Liver (tissue), 9 donors: ENCODE measurements around the gene CXCR4. TPM values are rescaled to one million over a fixed set of nuclear protein-coding genes. Genes with fewer than 3 reads are reported as not detected.

ENCODE experiments used
- DNase-seq: peaks from one replicate; pipeline ENCODE4 v3.0.0-alpha.2; 2017; ENCODE audit warnings: low spot score
- H3K27ac ChIP-seq, 2 donors: one replicate each; pipeline ENCODE4 v1.7.0; 2013; ENCODE audit warnings: inconsistent platforms in 2 of 2, low read length in 2 of 2, control low read depth in 1 of 2, low read depth in 1 of 2, mild to moderate bottlenecking in 1 of 2
- H3K27me3 ChIP-seq, 4 donors: one replicate each; pipeline versions ENCODE4 v1.6.1 to v1.7.0; 2013; ENCODE audit warnings: low read length in 3 of 4, inconsistent platforms in 1 of 4, mild to moderate bottlenecking in 1 of 4, moderate library complexity in 1 of 4; ENCODE audit not compliant: control insufficient read depth in 4 of 4, insufficient read depth in 4 of 4
- H3K36me3 ChIP-seq, 4 donors: one replicate each; pipeline versions ENCODE4 v1.6.1 to v1.7.0; 2013; ENCODE audit warnings: low read length in 3 of 4, mild to moderate bottlenecking in 3 of 4, low read depth in 1 of 4, moderate library complexity in 1 of 4; ENCODE audit not compliant: control insufficient read depth in 4 of 4, insufficient read depth in 3 of 4
- H3K4me1 ChIP-seq, 4 donors: one replicate each; pipeline versions ENCODE4 v1.6.1 to v1.7.0; 2013; ENCODE audit warnings: low read length in 3 of 4, mild to moderate bottlenecking in 3 of 4, moderate library complexity in 1 of 4; ENCODE audit not compliant: control insufficient read depth in 4 of 4, insufficient read depth in 4 of 4
- H3K4me3 ChIP-seq, 3 donors: one replicate each; pipeline versions ENCODE4 v1.6.1 to v1.7.0; 2013; ENCODE audit warnings: low read length in 3 of 3, control low read depth in 1 of 3, low read depth in 1 of 3, mild to moderate bottlenecking in 1 of 3
- H3K9ac ChIP-seq, 2 donors: one replicate each; pipeline ENCODE4 v1.7.0; 2013; ENCODE audit warnings: low read length in 2 of 2, mild to moderate bottlenecking in 2 of 2, moderate library complexity in 2 of 2, control low read depth in 1 of 2, low read depth in 1 of 2
- H3K9me3 ChIP-seq, 4 donors: one replicate each; pipeline versions ENCODE4 v1.6.1 to v1.7.0; 2013; ENCODE audit warnings: low read length in 3 of 4; ENCODE audit not compliant: control insufficient read depth in 4 of 4
- EGR1 ChIP-seq, 2 donors: IDR thresholded peaks; 2 replicates each; pipeline ENCODE4 v1.6.1; 2016 to 2018; ENCODE audit warnings: antibody characterized with exemption in 2 of 2, low read depth in 2 of 2
- FOXA1 ChIP-seq: IDR thresholded peaks from 2 replicates; pipeline ENCODE4 v1.6.1; 2016; ENCODE audit warnings: antibody characterized with exemption
- GABPA ChIP-seq, 2 donors: IDR thresholded peaks in 1 of 2; conservative IDR thresholded peaks in 1 of 2; 2 replicates each; pipeline ENCODE4 v1.6.1; 2016; ENCODE audit warnings: antibody characterized with exemption in 2 of 2, mild to moderate bottlenecking in 1 of 2, moderate library complexity in 1 of 2
- HNF4G ChIP-seq: IDR thresholded peaks from 2 replicates; pipeline ENCODE4 v1.6.1; 2016; ENCODE audit warnings: antibody characterized with exemption
- JUND ChIP-seq, 2 donors: IDR thresholded peaks; 2 replicates each; pipeline ENCODE4 v1.6.1; 2016; ENCODE audit warnings: antibody characterized with exemption in 2 of 2
- NR2F2 ChIP-seq: IDR thresholded peaks from 2 replicates; pipeline ENCODE4 v1.6.1; 2016; ENCODE audit warnings: antibody characterized with exemption
- RAD21 ChIP-seq, 2 donors: IDR thresholded peaks; 2 replicates each; pipeline ENCODE4 v1.6.1; 2016; ENCODE audit warnings: antibody characterized with exemption in 2 of 2, mild to moderate bottlenecking in 2 of 2
- RXRA ChIP-seq, 2 donors: IDR thresholded peaks; 2 replicates each; pipeline ENCODE4 v1.6.1; 2017 to 2018; ENCODE audit warnings: antibody characterized with exemption in 2 of 2, mild to moderate bottlenecking in 1 of 2
- SP1 ChIP-seq: IDR thresholded peaks from 2 replicates; pipeline ENCODE4 v1.6.1; 2018; ENCODE audit warnings: antibody characterized with exemption, mild to moderate bottlenecking
- TAF1 ChIP-seq: conservative IDR thresholded peaks from 2 replicates; pipeline ENCODE4 v1.6.1; 2016; ENCODE audit warnings: antibody characterized with exemption, mild to moderate bottlenecking
- YY1 ChIP-seq: IDR thresholded peaks from 2 replicates; pipeline ENCODE4 v1.6.1; 2016; ENCODE audit warnings: antibody characterized with exemption, mild to moderate bottlenecking
- WGBS: extraction: QIAGEN DNeasy Blood & Tissue Kit; methylation state at CpG from one replicate; pipeline ENCODE4 v1.1.7; 2013; 5-methylcytosine and 5-hydroxymethylcytosine counted together
- polyA plus RNA-seq, 2 donors: library from polyadenylated mRNA; stranded (reverse) in 1 of 2; unstranded in 1 of 2; fragments of 200-250 nt in 1 of 2; fragments of >200 nt in 1 of 2; fragmentation: Nextera tagmentation in 1 of 2; extraction: Ambion mirVana in 1 of 2; gene quantifications; one replicate each; pipeline versions ENCODE4 v1.2.1 to v1.2.3, GENCODE V29; 2013 to 2015
- total RNA-seq, 2 donors: library from RNA; depleted of rRNA; stranded (reverse); fragments of >200 nt; gene quantifications; one replicate each; pipeline ENCODE4 v1.2.3, GENCODE V29; 2014
- TF ChIP-seq, protein P1 (sequence below): IDR thresholded peaks from 2 replicates; pipeline ENCODE4 v1.6.1; 2016; ENCODE audit warnings: antibody characterized with exemption
- TF ChIP-seq, protein P2 (sequence below): IDR thresholded peaks from 2 replicates; pipeline ENCODE4 v1.6.1; 2016; ENCODE audit warnings: antibody characterized with exemption, mild to moderate bottlenecking
- TF ChIP-seq, protein P3 (sequence below): IDR thresholded peaks from 2 replicates; pipeline ENCODE4 v1.6.1; 2016; ENCODE audit warnings: antibody characterized with exemption
- TF ChIP-seq, protein P4 (sequence below): fragments of 150-350 bp; IDR thresholded peaks from 2 replicates; pipeline ENCODE4 v1.5.1; 2017; ENCODE audit warnings: improper control_type of control experiment, low read depth, low read length; ENCODE audit not compliant: missing input control
- TF ChIP-seq, protein P5 (sequence below): IDR thresholded peaks from 2 replicates; pipeline ENCODE4 v1.6.1; 2016; ENCODE audit warnings: antibody characterized with exemption
- donor health status: healthy.
- donor health status: healthy.
- donor health status: healthy.
- donor health status: healthy.
- donor health status: healthy.

Gene CXCR4
- total and polyA plus RNA-seq, 4 donors: 5.0 to 9.0 (median 6.1) TPM

DNA sequence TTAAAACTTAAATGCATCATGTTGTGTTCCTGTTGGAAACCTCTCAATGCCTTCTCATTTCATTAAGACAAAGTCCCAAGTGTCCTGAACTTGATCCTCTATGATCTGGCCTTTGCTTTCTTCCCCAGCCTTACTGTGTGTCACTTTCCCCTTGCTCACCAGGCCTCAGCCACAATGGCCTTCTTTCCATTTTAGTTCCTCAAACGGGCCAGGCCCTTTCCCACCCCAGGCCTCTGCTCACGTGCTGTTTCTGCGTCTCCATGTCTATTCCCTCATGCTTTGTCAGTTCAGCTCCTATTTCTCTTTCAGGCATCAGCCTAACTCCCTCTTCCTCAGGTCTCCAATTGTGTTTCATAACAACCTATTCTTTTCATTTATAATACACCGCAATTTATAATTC is 19.5 kb downstream of the CXCR4 start (continued):
- TF ChIP-seq, protein P1, sequence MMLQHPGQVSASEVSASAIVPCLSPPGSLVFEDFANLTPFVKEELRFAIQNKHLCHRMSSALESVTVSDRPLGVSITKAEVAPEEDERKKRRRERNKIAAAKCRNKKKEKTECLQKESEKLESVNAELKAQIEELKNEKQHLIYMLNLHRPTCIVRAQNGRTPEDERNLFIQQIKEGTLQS: no peak
- no peak for TF ChIP-seq SP1

DNA sequence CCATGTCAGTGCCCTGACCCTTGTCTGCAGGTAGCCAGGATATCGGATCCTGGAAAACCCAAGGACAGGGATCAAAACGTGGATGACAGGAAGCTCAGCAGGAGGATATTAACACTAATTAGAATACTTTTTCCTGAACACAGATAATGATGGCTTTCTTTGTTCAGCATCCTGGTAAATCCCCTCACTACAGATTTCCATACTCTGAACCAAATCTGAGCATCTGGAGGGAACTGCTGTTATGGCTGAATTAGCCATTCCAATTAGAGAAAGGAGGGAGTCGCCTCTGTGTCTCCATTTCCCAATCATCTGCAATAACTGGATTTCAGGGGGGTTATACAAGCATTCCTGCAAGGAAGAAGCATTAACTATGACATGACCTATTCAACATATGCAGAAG is 24.4 kb downstream of the CXCR4 start:
- Histone ChIP-seq H3K27ac (no peak overlapping the region), H3K27me3 (peaks cover 0 to 6% (median 0%) of the 10 kb centered on the region in 4 donors), H3K9me3 (no peaks in the 10 kb centered on the region), H3K4me3 (no peak overlapping the region), H3K36me3 (no peaks in the 10 kb centered on the region), H3K4me1 (no peaks in the 10 kb centered on the region), H3K9ac (no peak overlapping the region)
- 32% methylated on average over 3 of the region's 3 CpGs for WGBS
- TF ChIP-seq HNF4G (no peak), TAF1 (no peak), JUND (IDR thresholded peaks at IDR 0.05) (no peak), GABPA (IDR thresholded peaks at IDR 0.05 in 1 of 2, conservative IDR thresholded peaks at IDR 0.05 in 1 of 2) (no peak), YY1 (no peak), FOXA1 (no peak)
- TF ChIP-seq, protein P2, sequence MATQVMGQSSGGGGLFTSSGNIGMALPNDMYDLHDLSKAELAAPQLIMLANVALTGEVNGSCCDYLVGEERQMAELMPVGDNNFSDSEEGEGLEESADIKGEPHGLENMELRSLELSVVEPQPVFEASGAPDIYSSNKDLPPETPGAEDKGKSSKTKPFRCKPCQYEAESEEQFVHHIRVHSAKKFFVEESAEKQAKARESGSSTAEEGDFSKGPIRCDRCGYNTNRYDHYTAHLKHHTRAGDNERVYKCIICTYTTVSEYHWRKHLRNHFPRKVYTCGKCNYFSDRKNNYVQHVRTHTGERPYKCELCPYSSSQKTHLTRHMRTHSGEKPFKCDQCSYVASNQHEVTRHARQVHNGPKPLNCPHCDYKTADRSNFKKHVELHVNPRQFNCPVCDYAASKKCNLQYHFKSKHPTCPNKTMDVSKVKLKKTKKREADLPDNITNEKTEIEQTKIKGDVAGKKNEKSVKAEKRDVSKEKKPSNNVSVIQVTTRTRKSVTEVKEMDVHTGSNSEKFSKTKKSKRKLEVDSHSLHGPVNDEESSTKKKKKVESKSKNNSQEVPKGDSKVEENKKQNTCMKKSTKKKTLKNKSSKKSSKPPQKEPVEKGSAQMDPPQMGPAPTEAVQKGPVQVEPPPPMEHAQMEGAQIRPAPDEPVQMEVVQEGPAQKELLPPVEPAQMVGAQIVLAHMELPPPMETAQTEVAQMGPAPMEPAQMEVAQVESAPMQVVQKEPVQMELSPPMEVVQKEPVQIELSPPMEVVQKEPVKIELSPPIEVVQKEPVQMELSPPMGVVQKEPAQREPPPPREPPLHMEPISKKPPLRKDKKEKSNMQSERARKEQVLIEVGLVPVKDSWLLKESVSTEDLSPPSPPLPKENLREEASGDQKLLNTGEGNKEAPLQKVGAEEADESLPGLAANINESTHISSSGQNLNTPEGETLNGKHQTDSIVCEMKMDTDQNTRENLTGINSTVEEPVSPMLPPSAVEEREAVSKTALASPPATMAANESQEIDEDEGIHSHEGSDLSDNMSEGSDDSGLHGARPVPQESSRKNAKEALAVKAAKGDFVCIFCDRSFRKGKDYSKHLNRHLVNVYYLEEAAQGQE: no peak
- TF ChIP-seq, protein P3, sequence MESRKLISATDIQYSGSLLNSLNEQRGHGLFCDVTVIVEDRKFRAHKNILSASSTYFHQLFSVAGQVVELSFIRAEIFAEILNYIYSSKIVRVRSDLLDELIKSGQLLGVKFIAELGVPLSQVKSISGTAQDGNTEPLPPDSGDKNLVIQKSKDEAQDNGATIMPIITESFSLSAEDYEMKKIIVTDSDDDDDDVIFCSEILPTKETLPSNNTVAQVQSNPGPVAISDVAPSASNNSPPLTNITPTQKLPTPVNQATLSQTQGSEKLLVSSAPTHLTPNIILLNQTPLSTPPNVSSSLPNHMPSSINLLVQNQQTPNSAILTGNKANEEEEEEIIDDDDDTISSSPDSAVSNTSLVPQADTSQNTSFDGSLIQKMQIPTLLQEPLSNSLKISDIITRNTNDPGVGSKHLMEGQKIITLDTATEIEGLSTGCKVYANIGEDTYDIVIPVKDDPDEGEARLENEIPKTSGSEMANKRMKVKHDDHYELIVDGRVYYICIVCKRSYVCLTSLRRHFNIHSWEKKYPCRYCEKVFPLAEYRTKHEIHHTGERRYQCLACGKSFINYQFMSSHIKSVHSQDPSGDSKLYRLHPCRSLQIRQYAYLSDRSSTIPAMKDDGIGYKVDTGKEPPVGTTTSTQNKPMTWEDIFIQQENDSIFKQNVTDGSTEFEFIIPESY: no peak
- DNase-seq: no peak

DNA sequence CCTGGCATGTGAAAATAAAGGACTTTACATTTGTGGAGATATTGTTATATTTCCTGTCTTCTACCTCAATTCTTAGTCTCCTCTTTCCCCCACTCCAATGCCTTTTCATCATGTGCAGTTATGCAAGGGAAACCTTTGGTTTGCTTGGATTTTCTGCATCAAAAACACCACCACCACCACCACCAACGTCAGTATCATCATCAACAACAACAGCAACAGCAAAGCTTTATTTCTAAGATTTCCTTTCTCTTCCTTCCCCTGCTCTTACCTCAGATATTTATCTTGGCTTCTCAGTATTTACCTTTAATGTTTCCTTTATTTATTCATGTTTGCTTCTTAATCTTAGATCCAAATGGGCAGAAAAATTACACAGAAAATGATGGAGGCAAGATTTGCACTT is 26.1 kb downstream of the CXCR4 start:
- no peaks in the 10 kb centered on the region for H3K9me3 ChIP-seq
- H3K27me3 ChIP-seq: peaks cover 0 to 6% (median 0%) of the 10 kb centered on the region in 4 donors
- H3K36me3 ChIP-seq: no peaks in the 10 kb centered on the region
- no peaks in the 10 kb centered on the region for H3K4me1 ChIP-seq
- no peak for DNase-seq
- WGBS: 32% methylated on average over 1 of the region's 1 CpG
- H3K27ac ChIP-seq: no peak overlapping the region
- no peak overlapping the region for H3K4me3 ChIP-seq
- TF ChIP-seq YY1 (no peak), SP1 (no peak), RXRA (IDR thresholded peaks at IDR 0.05) (no peak), HNF4G (no peak), TAF1 (no peak), FOXA1 (no peak), NR2F2 (no peak), EGR1 (IDR thresholded peaks at IDR 0.05; ENCODE audit: low read depth in 2 of 2) (no peak), JUND (IDR thresholded peaks at IDR 0.05) (no peak), RAD21 (IDR thresholded peaks at IDR 0.05) (no peak)
- TF ChIP-seq, protein P2: no peak
- TF ChIP-seq, protein P1: no peak
- TF ChIP-seq, protein P4, sequence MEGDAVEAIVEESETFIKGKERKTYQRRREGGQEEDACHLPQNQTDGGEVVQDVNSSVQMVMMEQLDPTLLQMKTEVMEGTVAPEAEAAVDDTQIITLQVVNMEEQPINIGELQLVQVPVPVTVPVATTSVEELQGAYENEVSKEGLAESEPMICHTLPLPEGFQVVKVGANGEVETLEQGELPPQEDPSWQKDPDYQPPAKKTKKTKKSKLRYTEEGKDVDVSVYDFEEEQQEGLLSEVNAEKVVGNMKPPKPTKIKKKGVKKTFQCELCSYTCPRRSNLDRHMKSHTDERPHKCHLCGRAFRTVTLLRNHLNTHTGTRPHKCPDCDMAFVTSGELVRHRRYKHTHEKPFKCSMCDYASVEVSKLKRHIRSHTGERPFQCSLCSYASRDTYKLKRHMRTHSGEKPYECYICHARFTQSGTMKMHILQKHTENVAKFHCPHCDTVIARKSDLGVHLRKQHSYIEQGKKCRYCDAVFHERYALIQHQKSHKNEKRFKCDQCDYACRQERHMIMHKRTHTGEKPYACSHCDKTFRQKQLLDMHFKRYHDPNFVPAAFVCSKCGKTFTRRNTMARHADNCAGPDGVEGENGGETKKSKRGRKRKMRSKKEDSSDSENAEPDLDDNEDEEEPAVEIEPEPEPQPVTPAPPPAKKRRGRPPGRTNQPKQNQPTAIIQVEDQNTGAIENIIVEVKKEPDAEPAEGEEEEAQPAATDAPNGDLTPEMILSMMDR: no peak
- TF ChIP-seq, protein P5, sequence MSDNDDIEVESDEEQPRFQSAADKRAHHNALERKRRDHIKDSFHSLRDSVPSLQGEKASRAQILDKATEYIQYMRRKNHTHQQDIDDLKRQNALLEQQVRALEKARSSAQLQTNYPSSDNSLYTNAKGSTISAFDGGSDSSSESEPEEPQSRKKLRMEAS: no peak
- H3K9ac ChIP-seq: no peak overlapping the region
